Measurements from ENCODE around the gene BZW2.

BZW2 gene

DNA sequence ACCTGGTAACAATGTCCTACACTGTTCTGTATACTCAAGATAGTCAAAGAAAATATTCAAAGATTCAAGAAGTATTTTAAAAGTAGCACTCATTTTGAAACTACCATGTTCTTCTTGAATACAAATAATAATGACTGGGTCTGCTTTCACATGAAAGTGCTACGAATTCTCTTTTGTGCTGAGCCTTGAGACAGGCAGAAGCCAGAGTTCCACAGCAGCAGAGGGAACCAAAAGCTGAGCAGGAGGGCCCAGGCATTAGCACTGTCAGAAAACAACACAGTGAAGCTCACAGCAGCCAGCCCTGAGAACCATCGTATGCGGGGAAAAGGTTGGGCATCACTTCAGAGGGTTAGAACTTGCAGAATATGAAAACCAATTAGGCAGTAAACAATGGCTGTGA lies 39.3 kb upstream of the BZW2 start:
- TF ChIP-seq, protein P1, sequence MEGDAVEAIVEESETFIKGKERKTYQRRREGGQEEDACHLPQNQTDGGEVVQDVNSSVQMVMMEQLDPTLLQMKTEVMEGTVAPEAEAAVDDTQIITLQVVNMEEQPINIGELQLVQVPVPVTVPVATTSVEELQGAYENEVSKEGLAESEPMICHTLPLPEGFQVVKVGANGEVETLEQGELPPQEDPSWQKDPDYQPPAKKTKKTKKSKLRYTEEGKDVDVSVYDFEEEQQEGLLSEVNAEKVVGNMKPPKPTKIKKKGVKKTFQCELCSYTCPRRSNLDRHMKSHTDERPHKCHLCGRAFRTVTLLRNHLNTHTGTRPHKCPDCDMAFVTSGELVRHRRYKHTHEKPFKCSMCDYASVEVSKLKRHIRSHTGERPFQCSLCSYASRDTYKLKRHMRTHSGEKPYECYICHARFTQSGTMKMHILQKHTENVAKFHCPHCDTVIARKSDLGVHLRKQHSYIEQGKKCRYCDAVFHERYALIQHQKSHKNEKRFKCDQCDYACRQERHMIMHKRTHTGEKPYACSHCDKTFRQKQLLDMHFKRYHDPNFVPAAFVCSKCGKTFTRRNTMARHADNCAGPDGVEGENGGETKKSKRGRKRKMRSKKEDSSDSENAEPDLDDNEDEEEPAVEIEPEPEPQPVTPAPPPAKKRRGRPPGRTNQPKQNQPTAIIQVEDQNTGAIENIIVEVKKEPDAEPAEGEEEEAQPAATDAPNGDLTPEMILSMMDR (IDR thresholded peaks at IDR 0.05; ENCODE audit: poor library complexity, severe bottlenecking), result no peak
- DNase-seq (ENCODE audit: low spot score), result no peak
- H3K4me3 ChIP-seq (ENCODE audit: severe bottlenecking), result no peak overlapping the region
- no peaks in the 10 kb centered on the region for H3K9me3 ChIP-seq (ENCODE audit: severe bottlenecking)
- no peak for ATAC-seq (ENCODE audit: low read depth)
- no peaks in the 10 kb centered on the region for H3K27me3 ChIP-seq (ENCODE audit: insufficient read depth, poor library complexity, severe bottlenecking)
- no peaks in the 10 kb centered on the region for H3K4me1 ChIP-seq (ENCODE audit: insufficient read depth, poor library complexity, severe bottlenecking)
- H3K27ac ChIP-seq (ENCODE audit: poor library complexity, severe bottlenecking), result no peak overlapping the region
- peaks cover 51% of the 10 kb centered on the region for H3K36me3 ChIP-seq (ENCODE audit: low read depth)

DNA sequence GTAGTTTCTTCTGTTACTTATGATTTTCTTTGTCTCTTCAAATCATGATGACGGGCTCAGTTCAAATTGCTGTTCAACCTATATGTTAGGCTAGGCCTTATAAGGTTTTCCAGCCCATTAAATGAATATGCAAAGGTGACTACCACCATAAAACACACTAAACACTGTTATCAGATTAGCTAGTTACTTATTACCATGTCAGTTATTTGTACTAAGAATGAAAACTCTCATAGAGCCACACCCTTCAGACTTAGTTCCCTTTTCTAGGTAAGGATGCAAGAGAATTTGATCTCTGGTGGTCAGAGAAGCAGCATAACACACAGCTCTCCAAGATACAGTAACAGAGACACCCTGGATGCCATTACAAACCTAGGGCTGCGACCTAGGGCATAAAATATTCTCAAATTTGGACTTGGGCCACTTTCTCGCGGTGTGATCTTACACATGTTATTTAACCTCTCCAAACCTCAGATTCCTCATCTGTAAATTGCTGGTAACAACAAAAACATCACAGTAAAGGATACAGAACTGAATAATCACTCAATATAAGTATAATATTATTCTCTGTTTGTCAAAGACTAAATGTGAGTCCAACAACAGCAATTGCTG lies 36.0 kb upstream of the BZW2 start:
- no peaks in the 10 kb centered on the region for H3K27me3 ChIP-seq (ENCODE audit: insufficient read depth, poor library complexity, severe bottlenecking)
- ATAC-seq (ENCODE audit: low read depth) (no peak), DNase-seq (ENCODE audit: low spot score) (no peak)
- peaks cover 39% of the 10 kb centered on the region for H3K36me3 ChIP-seq (ENCODE audit: low read depth)
- H3K27ac ChIP-seq (ENCODE audit: poor library complexity, severe bottlenecking), result no peak overlapping the region
- no peaks in the 10 kb centered on the region for H3K4me1 ChIP-seq (ENCODE audit: insufficient read depth, poor library complexity, severe bottlenecking)
- TF ChIP-seq, protein P1 (IDR thresholded peaks at IDR 0.05; ENCODE audit: poor library complexity, severe bottlenecking), result no peak
- H3K4me3 ChIP-seq (ENCODE audit: severe bottlenecking), result no peak overlapping the region
- no peaks in the 10 kb centered on the region for H3K9me3 ChIP-seq (ENCODE audit: severe bottlenecking)

DNA sequence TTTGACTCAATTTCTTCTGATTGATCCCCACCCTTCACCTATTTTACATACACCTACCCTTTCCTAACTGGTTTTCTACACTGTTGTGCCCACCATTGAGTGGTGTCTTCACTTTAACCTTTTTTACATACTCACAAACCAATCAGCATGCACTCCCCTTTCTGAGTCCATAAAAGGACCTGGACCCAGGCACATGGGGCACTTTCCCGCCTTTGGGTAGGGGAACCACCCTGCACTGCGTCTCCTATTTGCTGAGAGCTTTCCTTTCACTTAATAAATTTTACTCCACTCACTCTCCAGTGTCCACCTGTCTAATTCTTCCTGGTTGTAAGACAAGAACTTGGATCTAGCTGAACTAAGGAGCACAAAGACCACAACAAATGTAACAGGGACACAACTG lies 34.3 kb upstream of the BZW2 start:
- H3K4me1 ChIP-seq (ENCODE audit: insufficient read depth, poor library complexity, severe bottlenecking), result no peaks in the 10 kb centered on the region
- no peaks in the 10 kb centered on the region for H3K9me3 ChIP-seq (ENCODE audit: severe bottlenecking)
- no peak overlapping the region for H3K27ac ChIP-seq (ENCODE audit: poor library complexity, severe bottlenecking)
- TF ChIP-seq, protein P1 (IDR thresholded peaks at IDR 0.05; ENCODE audit: poor library complexity, severe bottlenecking), result no peak
- H3K27me3 ChIP-seq (ENCODE audit: insufficient read depth, poor library complexity, severe bottlenecking), result no peaks in the 10 kb centered on the region
- peaks cover 35% of the 10 kb centered on the region for H3K36me3 ChIP-seq (ENCODE audit: low read depth)
- H3K4me3 ChIP-seq (ENCODE audit: severe bottlenecking), result no peak overlapping the region
- no peak for DNase-seq (ENCODE audit: low spot score)
- ATAC-seq (ENCODE audit: low read depth), result no peak

DNA sequence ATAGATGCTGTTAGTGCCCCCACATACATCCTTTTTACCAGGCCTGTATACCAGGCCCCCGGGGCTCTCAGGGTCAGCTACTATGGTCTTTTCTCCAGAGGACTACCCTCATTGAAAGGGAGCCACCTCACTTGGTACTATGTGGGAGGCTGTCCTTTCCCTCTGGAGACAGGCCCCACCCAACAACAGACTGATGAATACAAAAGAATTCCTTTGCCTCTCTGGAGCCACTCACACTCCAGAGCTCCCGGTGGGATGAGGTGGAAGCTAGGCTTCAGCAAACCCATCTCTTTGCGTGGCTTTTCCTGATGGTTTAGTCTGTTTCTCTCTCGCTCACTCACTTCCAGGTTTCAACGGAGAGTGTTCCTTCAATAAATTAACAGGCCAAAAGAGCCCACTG lies 30.8 kb upstream of the BZW2 start:
- Histone ChIP-seq H3K4me3 (ENCODE audit: severe bottlenecking) (no peak overlapping the region), H3K36me3 (ENCODE audit: low read depth) (peaks cover 21% of the 10 kb centered on the region), H3K27ac (ENCODE audit: poor library complexity, severe bottlenecking) (no peak overlapping the region), H3K9me3 (ENCODE audit: severe bottlenecking) (no peaks in the 10 kb centered on the region), H3K4me1 (ENCODE audit: insufficient read depth, poor library complexity, severe bottlenecking) (no peaks in the 10 kb centered on the region), H3K27me3 (ENCODE audit: insufficient read depth, poor library complexity, severe bottlenecking) (no peaks in the 10 kb centered on the region)
- DNase-seq (ENCODE audit: low spot score) (no peak), ATAC-seq (ENCODE audit: low read depth) (no peak)
- TF ChIP-seq, protein P1 (IDR thresholded peaks at IDR 0.05; ENCODE audit: poor library complexity, severe bottlenecking), result no peak

DNA sequence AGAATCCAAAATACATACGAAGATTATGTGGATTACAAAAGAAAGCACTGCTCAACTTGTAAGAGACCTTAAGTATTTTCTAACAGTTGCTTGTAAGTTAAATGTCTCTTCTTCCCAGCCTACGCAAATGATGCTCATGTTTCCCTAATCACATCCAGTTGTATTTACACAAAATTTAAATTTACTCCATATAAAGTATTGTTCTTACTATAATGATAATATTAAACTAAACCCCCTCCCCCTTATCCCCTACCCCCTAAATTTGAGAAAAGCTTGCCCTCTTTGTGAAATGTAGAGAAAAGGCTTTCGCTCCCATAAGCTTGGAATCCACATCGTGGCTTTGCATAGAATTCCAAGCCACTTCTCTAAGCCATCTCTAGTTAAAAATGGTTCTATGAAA lies 29.9 kb upstream of the BZW2 start:
- H3K4me1 ChIP-seq (ENCODE audit: insufficient read depth, poor library complexity, severe bottlenecking), result no peaks in the 10 kb centered on the region
- H3K27ac ChIP-seq (ENCODE audit: poor library complexity, severe bottlenecking), result no peak overlapping the region
- DNase-seq (ENCODE audit: low spot score) (no peak), ATAC-seq (ENCODE audit: low read depth) (no peak)
- no peaks in the 10 kb centered on the region for H3K9me3 ChIP-seq (ENCODE audit: severe bottlenecking)
- TF ChIP-seq, protein P1 (IDR thresholded peaks at IDR 0.05; ENCODE audit: poor library complexity, severe bottlenecking), result no peak
- H3K4me3 ChIP-seq (ENCODE audit: severe bottlenecking), result no peak overlapping the region
- H3K36me3 ChIP-seq (ENCODE audit: low read depth), result peaks cover 30% of the 10 kb centered on the region
- no peaks in the 10 kb centered on the region for H3K27me3 ChIP-seq (ENCODE audit: insufficient read depth, poor library complexity, severe bottlenecking)
